Measurements from ENCODE around the gene MEOX1.

The MEOX1 gene

DNA sequence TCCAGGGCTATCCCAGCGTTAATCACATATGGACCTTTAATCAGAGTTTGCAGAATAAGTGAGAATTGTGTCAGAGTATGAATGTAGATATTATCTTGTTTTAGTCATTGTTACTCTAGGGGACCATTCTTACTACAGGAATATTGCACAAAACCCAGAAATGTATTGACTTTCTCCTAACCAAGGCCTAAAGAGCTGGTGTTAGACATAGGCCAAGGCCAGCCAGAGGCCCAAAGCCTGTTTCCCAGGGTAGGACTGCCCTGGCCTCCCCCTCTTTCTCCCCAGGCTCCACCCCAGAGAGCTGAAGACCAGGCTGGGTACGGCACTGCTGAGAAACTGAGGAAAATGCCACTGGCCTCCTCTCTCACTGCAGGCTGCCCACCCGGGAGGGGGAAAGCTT is 41.9 kb upstream of the MEOX1 start:
- TF ChIP-seq, protein P1, sequence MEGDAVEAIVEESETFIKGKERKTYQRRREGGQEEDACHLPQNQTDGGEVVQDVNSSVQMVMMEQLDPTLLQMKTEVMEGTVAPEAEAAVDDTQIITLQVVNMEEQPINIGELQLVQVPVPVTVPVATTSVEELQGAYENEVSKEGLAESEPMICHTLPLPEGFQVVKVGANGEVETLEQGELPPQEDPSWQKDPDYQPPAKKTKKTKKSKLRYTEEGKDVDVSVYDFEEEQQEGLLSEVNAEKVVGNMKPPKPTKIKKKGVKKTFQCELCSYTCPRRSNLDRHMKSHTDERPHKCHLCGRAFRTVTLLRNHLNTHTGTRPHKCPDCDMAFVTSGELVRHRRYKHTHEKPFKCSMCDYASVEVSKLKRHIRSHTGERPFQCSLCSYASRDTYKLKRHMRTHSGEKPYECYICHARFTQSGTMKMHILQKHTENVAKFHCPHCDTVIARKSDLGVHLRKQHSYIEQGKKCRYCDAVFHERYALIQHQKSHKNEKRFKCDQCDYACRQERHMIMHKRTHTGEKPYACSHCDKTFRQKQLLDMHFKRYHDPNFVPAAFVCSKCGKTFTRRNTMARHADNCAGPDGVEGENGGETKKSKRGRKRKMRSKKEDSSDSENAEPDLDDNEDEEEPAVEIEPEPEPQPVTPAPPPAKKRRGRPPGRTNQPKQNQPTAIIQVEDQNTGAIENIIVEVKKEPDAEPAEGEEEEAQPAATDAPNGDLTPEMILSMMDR (IDR thresholded peaks at IDR 0.05) = no peak
- Histone ChIP-seq H3K4me1 (ENCODE audit: control insufficient read depth in 1 of 2, insufficient read depth in 1 of 2, low read depth in 1 of 2, low read length in 1 of 2) (no peaks in the 10 kb centered on the region), H3K9me3 (no peaks in the 10 kb centered on the region), H3K4me3 (ENCODE audit: low read depth in 1 of 2, low read length in 1 of 2) (no peak overlapping the region), H3K36me3 (no peaks in the 10 kb centered on the region), H3K27ac (no peak overlapping the region), H3K27me3 (peaks cover 63% of the 10 kb centered on the region)

DNA sequence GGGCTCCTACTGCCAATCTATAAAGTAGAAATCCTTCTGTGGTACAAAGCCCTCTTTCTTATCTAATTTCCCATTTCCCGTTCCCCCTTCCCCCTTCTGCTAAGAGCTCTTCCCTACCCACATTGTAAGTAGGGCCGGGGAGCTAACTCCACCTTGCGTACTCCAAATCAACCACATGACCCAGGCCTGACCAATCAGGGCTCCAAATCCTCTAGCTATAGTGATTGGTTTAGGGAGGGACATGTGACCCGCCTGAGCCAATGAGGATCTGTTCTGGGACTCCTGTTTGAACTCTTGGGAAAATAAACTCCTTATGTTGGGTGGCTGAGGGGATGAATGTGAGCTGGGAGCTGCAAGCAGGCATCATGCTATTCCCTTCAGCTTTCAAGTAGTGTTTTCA is 40.9 kb upstream of the MEOX1 start:
- H3K36me3 ChIP-seq = no peaks in the 10 kb centered on the region
- no peaks in the 10 kb centered on the region for H3K4me1 ChIP-seq (ENCODE audit: control insufficient read depth in 1 of 2, insufficient read depth in 1 of 2, low read depth in 1 of 2, low read length in 1 of 2)
- no peaks in the 10 kb centered on the region for H3K9me3 ChIP-seq
- no peak overlapping the region for H3K27ac ChIP-seq
- H3K4me3 ChIP-seq (ENCODE audit: low read depth in 1 of 2, low read length in 1 of 2) = no peak overlapping the region
- peaks cover 73% of the 10 kb centered on the region for H3K27me3 ChIP-seq
- TF ChIP-seq, protein P1 (IDR thresholded peaks at IDR 0.05) = no peak

DNA sequence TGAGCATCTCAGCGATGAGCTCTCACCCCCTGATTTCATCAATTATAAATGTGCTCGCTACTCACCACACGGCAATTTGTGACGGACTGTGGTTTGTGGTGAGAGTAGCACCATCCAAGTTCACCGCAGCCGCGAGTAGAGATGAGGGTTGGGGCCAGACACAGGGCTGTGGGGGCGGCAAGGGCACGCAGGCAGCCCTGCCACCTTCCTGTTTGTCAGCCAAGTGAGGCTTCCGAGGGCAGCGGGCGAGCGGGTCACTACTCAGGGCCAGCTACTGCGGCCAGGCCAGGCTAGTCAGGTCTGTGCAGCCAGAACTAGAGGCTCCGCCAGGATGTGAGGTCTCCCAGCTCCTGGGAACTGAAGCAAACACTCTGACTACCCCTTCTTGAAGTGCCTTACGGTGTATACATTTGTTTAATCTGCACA is 39.6 kb upstream of the MEOX1 start:
- Histone ChIP-seq H3K36me3 (no peaks in the 10 kb centered on the region), H3K27me3 (peaks cover 75% of the 10 kb centered on the region), H3K27ac (no peak overlapping the region), H3K4me1 (ENCODE audit: control insufficient read depth in 1 of 2, insufficient read depth in 1 of 2, low read depth in 1 of 2, low read length in 1 of 2) (no peaks in the 10 kb centered on the region), H3K4me3 (ENCODE audit: low read depth in 1 of 2, low read length in 1 of 2) (no peak overlapping the region), H3K9me3 (no peaks in the 10 kb centered on the region)
- TF ChIP-seq, protein P1 (IDR thresholded peaks at IDR 0.05) = no peak

DNA sequence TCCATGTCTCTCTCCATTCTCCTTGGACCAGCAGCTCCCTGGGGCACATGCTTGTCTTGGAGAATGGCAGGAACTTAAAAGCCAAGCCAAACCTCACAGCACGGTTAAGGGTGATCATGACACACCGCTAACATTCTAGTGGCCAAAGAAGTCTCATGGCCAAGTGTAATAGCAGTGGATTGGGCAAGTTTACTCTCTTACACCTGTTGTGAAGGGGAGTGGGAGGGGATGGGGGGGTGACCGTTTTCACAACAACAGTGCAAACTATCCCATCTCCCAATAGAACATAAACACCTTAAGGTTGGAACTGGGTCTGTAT is 37.7 kb upstream of the MEOX1 start:
- Histone ChIP-seq H3K27ac (no peak overlapping the region), H3K4me3 (ENCODE audit: low read depth in 1 of 2, low read length in 1 of 2) (no peak overlapping the region), H3K27me3 (peaks cover 66% of the 10 kb centered on the region), H3K4me1 (ENCODE audit: control insufficient read depth in 1 of 2, insufficient read depth in 1 of 2, low read depth in 1 of 2, low read length in 1 of 2) (no peaks in the 10 kb centered on the region), H3K36me3 (no peaks in the 10 kb centered on the region), H3K9me3 (no peaks in the 10 kb centered on the region)
- TF ChIP-seq, protein P1 (IDR thresholded peaks at IDR 0.05) = no peak

DNA sequence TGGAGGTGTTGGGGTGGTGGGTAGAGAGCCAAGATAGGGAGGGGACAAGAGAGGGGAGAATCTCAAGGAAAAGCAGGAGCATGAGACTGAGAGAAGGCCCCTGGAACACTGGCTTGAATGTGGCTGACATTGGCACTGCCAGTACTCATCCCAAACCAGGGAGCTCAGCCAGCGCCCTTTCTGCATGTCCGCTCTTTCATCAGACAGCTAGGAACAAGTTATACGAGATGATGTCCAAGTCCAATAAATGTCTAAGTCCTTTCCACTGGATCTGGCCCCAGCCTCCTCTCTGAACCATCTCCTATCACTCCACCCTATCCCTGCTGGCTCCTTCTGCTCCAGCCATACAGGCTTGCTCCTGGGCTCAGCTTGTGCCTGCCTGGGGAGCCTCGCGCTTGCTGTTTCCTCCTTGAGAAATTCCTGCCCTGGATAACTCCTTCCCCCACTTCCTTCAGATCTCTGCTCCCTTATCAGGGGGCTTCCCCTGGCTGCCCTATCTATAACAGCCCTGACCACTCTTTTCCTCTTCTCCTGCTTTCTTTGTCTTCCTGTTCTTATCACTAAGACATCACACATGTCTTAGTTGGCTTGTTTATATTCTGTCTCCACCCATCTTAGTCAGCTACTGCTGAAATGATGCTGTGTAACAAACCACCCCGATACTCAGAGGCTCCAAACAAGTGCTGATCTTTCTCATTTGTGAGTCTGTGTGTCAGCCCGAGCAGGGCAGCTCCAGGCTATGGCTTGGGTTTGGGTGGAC is 37.1 kb upstream of the MEOX1 start:
- Histone ChIP-seq H3K9me3 (no peaks in the 10 kb centered on the region), H3K4me1 (ENCODE audit: control insufficient read depth in 1 of 2, insufficient read depth in 1 of 2, low read depth in 1 of 2, low read length in 1 of 2) (no peaks in the 10 kb centered on the region), H3K27me3 (peaks cover 66% of the 10 kb centered on the region), H3K4me3 (ENCODE audit: low read depth in 1 of 2, low read length in 1 of 2) (no peak overlapping the region), H3K36me3 (no peaks in the 10 kb centered on the region), H3K27ac (no peak overlapping the region)
- TF ChIP-seq, protein P1 (IDR thresholded peaks at IDR 0.05) = no peak

Data from neutrophil (primary cell).